Stimulated activated CD4-positive, alpha-beta T cell treated with anti-CD3 and anti-CD28 coated beads, Interleukin-12 subunit alpha, Interleukin-12 subunit beta, amount 100 ng/mL, for 48 hours (primary cell): ENCODE data around the gene ZNF454.

ENCODE experiments used
- DNase-seq, 3 donors: peaks; one replicate each; pipeline ENCODE4 v3.0.0-alpha.2; 2020; ENCODE audit warnings: low read depth in 2 of 3, low spot score in 1 of 3

ZNF454 gene

GRCh38 chr5:178940569-178941360 is at the start of gene ZNF454:
Gene ZNF454 (plus strand): TSS chr5:178941198. CDS start chr5:178942792, 1,594 bp downstream.
- DNase-seq, result no peak

DNA sequence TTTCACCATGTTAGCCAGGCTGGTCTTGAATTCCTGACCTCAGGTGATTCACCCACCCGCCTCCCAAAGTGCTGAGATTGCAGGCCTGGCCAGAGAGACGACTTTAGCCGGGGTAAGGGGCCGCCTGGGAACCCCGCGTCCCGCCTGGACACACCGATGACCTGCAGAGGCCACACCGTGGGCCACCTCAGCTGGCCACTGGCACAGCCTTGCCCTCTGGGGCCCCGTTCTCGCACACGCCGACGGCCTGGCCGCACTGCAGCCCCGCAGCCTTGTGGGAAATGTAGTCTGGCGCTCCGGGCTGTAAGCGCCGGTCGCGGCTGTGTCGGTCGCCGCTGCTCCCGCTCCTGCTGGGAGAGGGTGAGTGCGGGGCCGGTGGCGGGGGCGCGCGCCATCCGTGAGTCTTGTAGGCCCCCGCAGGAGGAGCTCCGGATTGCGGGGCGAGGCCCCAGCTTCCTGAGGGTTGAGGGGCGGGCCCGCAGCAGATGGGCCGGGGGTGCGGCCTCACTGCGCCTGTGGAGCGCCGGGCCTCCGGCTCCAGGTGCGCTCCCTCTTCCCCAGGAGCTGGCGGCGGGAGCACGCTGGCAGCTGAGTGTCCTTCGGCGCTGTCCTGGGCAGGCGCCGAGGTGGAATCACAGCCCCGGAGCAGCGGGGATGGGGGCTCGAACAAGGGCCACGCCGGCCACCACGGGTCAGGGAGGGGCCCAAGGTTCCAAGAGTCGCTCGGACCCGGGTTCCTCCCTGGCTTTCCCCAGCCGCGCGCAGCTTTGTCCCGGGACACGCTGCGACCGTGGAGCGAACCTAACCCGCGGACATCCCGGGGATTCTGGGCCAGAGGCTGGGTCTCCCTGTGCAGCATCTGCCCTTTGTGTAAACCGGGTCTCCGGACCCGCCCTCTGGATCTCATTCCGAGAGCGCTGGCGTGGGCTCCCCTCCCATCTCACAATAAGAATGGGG is 45.1 kb upstream of the ZNF454 start, which contains the start of gene ZFP2:
Gene ZFP2 (plus strand): TSS at position 299 of the 957 bp plus-strand sequence. CDS start 35,401 bp downstream, outside the sequence.
- peak; percentile 3 to 23 (median 7) for DNase-seq

DNA sequence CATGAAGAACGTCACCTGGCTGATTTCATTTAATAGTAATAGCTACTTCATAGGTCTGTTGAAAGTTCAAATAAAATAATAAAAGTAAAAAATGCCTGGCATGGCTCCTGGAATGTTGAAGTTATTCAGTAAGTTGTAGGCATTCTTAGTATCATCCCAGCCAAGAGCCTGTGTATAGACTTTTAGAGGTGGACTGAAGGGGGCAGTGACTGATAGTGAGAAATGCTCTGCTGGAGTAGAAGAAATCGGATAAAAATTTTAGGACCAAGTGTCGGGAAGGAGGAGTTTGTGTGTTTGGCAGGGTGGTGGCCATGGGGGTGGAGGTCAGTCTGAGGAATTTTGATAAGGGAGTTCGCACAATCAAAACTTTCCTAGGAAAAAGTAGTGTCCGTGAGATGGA is 41.7 kb upstream of the ZNF454 start:
- DNase-seq, result no peak

DNA sequence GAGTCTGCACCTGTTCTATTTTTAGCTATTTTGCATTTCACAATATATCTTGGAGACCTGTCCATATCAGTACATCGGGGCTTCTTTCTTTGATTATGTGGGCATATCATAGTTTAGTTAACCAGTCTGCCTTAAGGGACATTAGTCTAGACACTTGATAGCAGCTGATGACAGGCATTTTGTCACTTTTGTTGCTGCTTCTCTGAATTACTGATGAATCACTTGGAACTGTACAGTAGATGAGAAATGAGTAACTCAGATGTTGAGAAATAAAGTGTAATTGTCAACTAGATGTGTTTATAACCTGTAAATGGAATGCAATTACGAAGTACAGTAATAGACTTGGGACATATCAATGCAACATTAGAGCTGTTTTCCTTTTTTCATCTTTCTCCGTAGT is 38.1 kb upstream of the ZNF454 start:
- DNase-seq, result no peak

DNA sequence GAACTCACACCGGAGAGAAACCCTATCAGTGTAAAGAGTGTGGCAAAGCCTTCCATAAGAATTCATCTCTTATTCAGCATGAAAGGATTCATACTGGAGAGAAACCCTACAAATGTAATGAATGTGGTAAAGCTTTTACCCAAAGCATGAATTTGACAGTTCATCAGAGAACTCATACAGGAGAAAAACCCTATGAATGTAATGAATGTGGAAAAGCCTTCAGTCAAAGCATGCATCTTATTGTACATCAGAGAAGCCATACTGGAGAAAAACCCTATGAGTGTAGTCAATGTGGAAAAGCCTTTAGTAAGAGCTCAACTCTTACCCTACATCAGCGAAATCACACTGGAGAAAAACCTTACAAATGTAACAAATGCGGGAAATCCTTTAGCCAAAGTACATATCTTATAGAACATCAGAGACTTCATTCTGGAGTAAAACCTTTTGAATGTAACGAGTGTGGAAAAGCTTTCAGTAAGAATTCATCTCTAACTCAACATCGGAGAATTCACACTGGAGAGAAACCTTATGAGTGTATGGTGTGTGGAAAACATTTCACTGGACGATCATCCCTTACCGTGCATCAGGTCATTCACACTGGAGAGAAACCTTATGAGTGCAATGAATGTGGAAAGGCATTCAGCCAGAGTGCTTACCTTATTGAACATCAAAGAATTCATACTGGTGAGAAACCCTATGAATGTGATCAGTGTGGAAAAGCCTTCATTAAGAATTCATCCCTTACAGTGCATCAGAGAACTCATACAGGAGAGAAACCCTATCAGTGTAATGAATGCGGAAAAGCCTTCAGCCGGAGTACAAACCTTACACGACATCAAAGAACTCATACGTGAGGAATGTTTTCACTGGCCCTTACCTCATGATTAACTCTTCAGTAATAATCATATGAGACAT is 8.9 kb upstream of the ZNF454 start:
- DNase-seq, result no peak

- no peak for DNase-seq
Measured at GRCh38 chr5:178941361-178941760, 363 bp downstream of the ZNF454 start.

- no peak for DNase-seq
Measured at GRCh38 chr5:178965465-178966055, 24.6 kb downstream of the ZNF454 start.

- no peak for DNase-seq
Measured at GRCh38 chr5:178981381-178981780, 40.4 kb downstream of the ZNF454 start.

DNA sequence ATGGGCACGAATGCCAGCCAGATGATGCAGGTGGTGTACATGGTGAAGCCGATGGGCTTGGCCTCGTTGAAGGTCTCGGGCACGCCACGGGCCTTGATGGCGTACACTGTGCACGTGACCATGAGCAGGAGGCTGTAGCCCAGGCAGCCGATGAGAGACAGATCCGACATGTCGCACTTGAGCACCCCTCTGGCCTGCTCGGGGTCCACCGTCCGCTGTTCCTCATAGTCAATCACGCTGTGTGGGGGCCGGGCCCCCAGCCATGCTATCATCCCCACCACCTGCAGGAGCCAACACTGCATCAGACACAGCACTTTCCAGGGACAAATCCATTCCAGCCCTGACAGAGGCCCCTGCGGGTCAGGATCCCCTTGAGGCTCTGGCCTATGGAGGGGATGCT is 41.9 kb downstream of the ZNF454 start:
- DNase-seq, result no peak

- DNase-seq, result no peak
Measured at GRCh38 chr5:178983728-178984127, 42.7 kb downstream of the ZNF454 start.

- DNase-seq, result no peak
Measured at GRCh38 chr5:178984145-178985072, 43.4 kb downstream of the ZNF454 start.

GRCh38 chr5:178986326-178986960 is 45.4 kb downstream of the ZNF454 start:
- DNase-seq, result no peak

DNA sequence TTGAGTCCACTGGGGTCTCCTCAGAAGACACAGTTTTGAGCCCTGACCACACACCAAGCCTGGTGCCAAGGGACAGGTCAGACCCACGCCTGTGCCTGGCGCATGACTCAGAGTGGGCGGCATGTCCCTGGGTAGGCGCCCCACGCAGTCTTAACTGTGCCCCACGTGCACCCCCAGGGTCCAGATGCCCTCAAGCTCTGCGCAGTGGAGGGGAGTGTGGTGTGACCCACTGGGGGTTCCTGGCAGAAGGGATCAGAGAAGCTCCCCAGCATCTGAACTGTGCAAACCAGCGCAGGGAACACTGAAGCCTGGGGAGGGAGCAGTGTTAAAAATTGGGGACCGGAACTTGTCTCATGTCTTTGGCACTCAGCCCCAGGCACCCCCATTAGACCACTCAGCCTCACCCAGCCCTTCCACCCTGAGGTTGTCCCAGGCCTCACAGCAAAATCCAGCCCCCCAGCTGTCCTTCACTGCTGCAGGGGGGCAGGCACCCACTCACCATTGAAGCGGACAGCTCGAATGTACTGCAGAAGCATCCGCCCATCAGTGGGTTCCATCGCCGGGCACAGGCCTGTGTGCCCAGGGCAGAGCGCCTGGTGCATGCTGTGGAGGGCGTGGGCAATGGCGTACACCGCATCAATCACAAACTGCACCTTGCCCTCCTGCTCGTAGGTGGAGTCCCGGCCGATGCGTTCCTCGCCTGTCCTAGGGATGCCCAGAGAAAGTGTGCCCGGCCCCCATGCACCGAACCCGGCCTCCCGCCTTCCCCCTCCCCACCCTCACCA is 47.6 kb downstream of the ZNF454 start:
- DNase-seq, result no peak

DNA sequence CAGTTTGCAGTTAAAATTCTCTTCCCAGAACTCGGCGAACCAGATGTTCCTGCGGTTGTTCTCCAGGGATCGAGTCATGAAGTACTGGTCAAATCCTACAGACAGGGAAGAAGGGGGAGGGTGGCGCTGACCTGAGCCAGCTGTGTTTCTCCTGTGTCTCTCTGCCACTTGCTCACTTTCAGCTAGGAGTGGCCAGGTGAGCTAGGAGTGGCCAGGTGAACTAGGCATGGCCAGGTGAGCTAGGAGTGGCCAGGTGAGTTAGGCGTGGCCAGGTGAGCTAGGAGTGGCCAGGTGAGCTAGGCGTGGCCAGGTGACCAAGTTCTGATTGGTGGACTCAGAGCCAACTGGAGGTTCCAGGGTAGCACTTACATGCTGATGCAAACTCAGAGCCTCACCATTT is 48.3 kb downstream of the ZNF454 start:
- no peak for DNase-seq

GRCh38 chr5:178990491-178990890 is 49.5 kb downstream of the ZNF454 start:
- DNase-seq, result no peak

DNA sequence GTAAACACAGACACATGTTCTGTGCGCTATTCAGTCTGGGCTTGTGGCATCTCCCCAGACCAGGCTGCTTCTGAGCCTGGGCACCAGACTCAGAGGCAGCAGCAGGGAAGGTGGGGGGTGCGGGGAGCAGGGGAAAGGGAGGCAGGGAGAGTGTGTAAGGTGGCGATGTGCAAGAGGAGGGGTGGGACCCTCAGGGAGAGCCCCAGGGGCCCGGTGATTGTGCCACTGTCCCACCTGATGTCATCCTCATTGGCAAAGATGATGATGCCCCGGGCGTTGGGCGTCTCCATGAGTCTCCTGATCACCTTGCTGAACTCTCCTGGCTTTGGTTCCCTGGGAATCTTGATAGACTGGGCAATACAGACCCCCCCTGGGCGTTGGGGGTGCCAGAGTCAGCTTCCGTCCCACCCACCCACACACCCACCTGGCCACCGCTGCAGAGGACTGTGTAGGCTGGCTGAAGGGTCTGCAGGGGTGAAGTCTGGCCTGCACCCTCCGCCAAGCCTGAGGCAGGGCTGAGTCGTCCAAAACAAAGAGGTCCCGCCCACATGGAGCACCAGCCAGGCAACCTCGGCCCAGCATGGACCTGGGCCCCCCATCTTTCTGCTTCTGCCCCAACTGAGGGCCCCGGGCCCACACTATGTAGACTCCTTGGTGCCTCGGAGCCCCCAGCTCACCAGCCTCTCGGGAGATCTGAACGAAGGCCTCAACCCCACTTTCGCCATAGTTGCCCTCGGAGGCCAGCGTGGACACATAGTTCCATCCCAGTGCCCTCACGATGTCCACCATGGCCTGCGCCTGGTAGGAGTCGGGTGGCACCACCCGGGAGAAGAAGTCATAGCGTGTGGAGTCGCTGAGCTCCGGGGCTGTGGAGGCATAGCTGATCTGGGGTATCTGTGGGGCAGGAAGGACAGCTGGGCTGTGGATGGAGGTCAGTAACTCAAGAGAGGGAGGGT is 50.5 kb downstream of the ZNF454 start:
- DNase-seq, result no peak

DNA sequence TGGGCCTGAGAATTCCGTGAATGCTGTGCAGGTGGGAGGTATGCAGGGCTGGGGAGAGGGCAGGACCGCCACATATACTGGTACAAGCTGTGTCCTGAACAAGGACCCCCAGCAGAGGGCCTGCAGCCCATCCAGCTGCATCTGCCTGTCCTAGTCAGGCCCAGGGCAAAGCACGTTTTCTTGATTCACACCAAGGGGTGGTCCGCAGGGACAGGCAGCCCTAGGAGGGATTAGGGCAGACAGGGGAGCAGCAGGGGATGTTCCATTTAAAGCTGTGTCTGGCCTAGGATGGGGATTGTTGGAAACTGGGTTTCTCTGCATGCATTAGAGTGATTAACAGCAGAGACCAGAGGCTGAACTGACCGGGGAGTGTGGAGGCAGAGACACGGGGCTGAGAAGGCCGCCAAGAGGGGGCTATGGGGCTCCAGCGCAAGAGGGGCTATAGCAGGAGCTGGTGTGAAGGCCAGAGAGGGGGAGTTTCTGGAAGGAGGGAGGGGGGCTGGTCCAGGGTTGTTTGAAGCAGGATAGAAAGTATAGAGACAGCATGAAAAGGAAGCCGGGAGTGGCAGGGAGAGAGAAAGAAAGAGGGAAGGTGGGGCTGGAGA is 51.4 kb downstream of the ZNF454 start:
- no peak for DNase-seq
